Endothelial cell of umbilical vein (primary cell): ENCODE results near the gene SUFU. TPM values are rescaled to one million over a fixed set of nuclear protein-coding genes. Genes with fewer than 3 reads are reported as not detected.

Source experiments
- BruUV-seq: library from RNA; stranded (reverse); fragments of 400-500 nt; replicated peaks from 2 replicates; lab custom pipeline; 2021; lab: Mats Ljungman, UMichigan
- CTCF ChIA-PET: fragments of 300-600, 350-600 bp; sonication (Branson Sonifier 250); formaldehyde crosslinking; loops from one replicate; lab custom pipeline; 2021; ENCODE audit warnings: antibody characterized with exemption, inconsistent platforms; lab: Charles Lee
- POLR2A ChIA-PET: fragments of 300-600, 350-600 bp; sonication (Branson Sonifier 250); formaldehyde crosslinking; loops from one replicate; lab custom pipeline; 2021; ENCODE audit warnings: antibody characterized with exemption, inconsistent platforms; lab: Charles Lee
- DNase-seq: peaks from one replicate; pipeline ENCODE4 v3.0.0-alpha.2; 2011; ENCODE audit warnings: low read depth, low spot score
- FAIRE-seq: peaks from 2 replicates; lab custom pipeline; 2011; peaks lifted over from hg19 to GRCh38; lab: Jason Lieb, UNC
- H2AFZ ChIP-seq: 2 replicates; pipeline ENCODE4 v1.6.0; 2012; ENCODE audit warnings: low read depth, low read length, control low read depth, inconsistent platforms
- H3K27ac ChIP-seq: 2 replicates; pipeline ENCODE4 v1.5.1; 2011; ENCODE audit warnings: low read depth, mild to moderate bottlenecking, control low read depth, low read length, moderate library complexity; ENCODE audit not compliant: insufficient read depth
- H3K27me3 ChIP-seq, 2 experiments: 2 replicates each; pipeline versions ENCODE4 v1.6.0 to v1.6.1; 2011; ENCODE audit warnings: low read length in 2 of 2, mixed read lengths in 1 of 2; ENCODE audit not compliant: control insufficient read depth in 2 of 2, insufficient read depth in 2 of 2
- H3K36me3 ChIP-seq, 2 experiments: 2 replicates in 1 of 2; 3 replicates in 1 of 2; pipeline ENCODE4 v1.5.1; 2011; ENCODE audit warnings: low read length in 2 of 2, mild to moderate bottlenecking in 1 of 2, moderate library complexity in 1 of 2; ENCODE audit not compliant: control insufficient read depth in 2 of 2, insufficient read depth in 2 of 2; ENCODE audit errors: extremely low read depth in 1 of 2
- H3K4me1 ChIP-seq: 3 replicates; pipeline ENCODE4 v1.5.1; 2011; ENCODE audit warnings: mild to moderate bottlenecking, low read length; ENCODE audit not compliant: control insufficient read depth, insufficient read depth; ENCODE audit errors: extremely low read depth
- H3K4me2 ChIP-seq: 2 replicates; pipeline ENCODE4 v1.6.1; 2011; ENCODE audit warnings: low read length, control low read depth, mixed read lengths; ENCODE audit not compliant: insufficient read depth
- H3K4me3 ChIP-seq, 3 experiments: fragments of 200-600 bp in 1 of 3; sonication (generic), shearing (Covaris generic) in 1 of 3; replicated peaks in 1 of 3; 2 replicates each; pipeline ENCODE4 v1.5.1; 2011 to 2016; ENCODE audit warnings: control low read depth in 3 of 3, low read length in 3 of 3, mild to moderate bottlenecking in 2 of 3, inconsistent platforms in 1 of 3, low read depth in 1 of 3, moderate library complexity in 1 of 3; ENCODE audit not compliant: insufficient read depth in 1 of 3
- H3K79me2 ChIP-seq: 2 replicates; pipeline ENCODE4 v1.6.0; 2012; ENCODE audit warnings: low read length, inconsistent platforms; ENCODE audit not compliant: control insufficient read depth, insufficient read depth
- H3K9ac ChIP-seq: replicated peaks from 2 replicates; pipeline ENCODE3; 2011; ENCODE audit warnings: low read length, control low read depth; ENCODE audit not compliant: insufficient read depth; ENCODE audit errors: extremely low read depth
- H3K9me1 ChIP-seq: replicated peaks from 3 replicates; pipeline ENCODE4 v1.6.0; 2011; ENCODE audit warnings: mild to moderate bottlenecking, low read length; ENCODE audit not compliant: control insufficient read depth, insufficient read depth; ENCODE audit errors: extremely low read depth
- H3K9me3 ChIP-seq: replicated peaks from 2 replicates; pipeline ENCODE4 v1.5.1; 2012; ENCODE audit warnings: low read length, inconsistent platforms; ENCODE audit not compliant: control insufficient read depth, insufficient read depth
- H4K20me1 ChIP-seq: replicated peaks from 2 replicates; pipeline ENCODE3; 2011; ENCODE audit warnings: mild to moderate bottlenecking, low read length; ENCODE audit not compliant: control insufficient read depth, insufficient read depth; ENCODE audit errors: extremely low read depth
- CTCF ChIP-seq, 2 donors: IDR thresholded peaks; 1 replicate in 1 of 2; 2 replicates in 1 of 2; pipeline ENCODE4 v1.5.1; 2011; ENCODE audit warnings: low read length in 2 of 2, mild to moderate bottlenecking in 2 of 2, moderate library complexity in 2 of 2, control low read depth in 1 of 2, inconsistent platforms in 1 of 2, low read depth in 1 of 2; ENCODE audit not compliant: insufficient read depth in 1 of 2; ENCODE audit errors: extremely low read depth in 1 of 2
- EZH2 ChIP-seq: IDR thresholded peaks from 2 replicates; pipeline ENCODE4 v1.6.1; 2012; ENCODE audit warnings: borderline replicate concordance, low read depth, mild to moderate bottlenecking, moderate library complexity, low read length, inconsistent platforms; ENCODE audit not compliant: severe bottlenecking
- FOS ChIP-seq: IDR thresholded peaks from 2 replicates; pipeline ENCODE4 v1.6.1; 2011; ENCODE audit warnings: mild to moderate bottlenecking, low read length, moderate library complexity, borderline replicate concordance; ENCODE audit not compliant: insufficient read depth
- GATA2 ChIP-seq: IDR thresholded peaks from 2 replicates; pipeline ENCODE4 v1.7.0; 2011; ENCODE audit warnings: low read depth, mild to moderate bottlenecking, moderate library complexity, mixed read lengths, low read length; ENCODE audit not compliant: insufficient read length, insufficient read depth
- JUN ChIP-seq: IDR thresholded peaks from 2 replicates; pipeline ENCODE4 v1.6.1; 2011; ENCODE audit warnings: borderline replicate concordance, low read depth; ENCODE audit not compliant: insufficient read length, insufficient read depth
- MAX ChIP-seq: IDR thresholded peaks from 2 replicates; pipeline ENCODE4 v1.6.1; 2011; ENCODE audit not compliant: insufficient read depth, insufficient read length
- MYC ChIP-seq: IDR thresholded peaks from one replicate; pipeline ENCODE4 v1.6.1; 2011; ENCODE audit warnings: mild to moderate bottlenecking, low read depth, low read length
- POLR2A ChIP-seq: IDR thresholded peaks from 2 replicates; pipeline ENCODE4 v1.6.1; 2012; ENCODE audit warnings: low read depth, mild to moderate bottlenecking, control low read depth, low read length
- POLR2AphosphoS5 ChIP-seq: IDR thresholded peaks from 2 replicates; pipeline ENCODE4 v1.6.1; 2012; ENCODE audit warnings: low read depth, mild to moderate bottlenecking, control low read depth, low read length, moderate library complexity; ENCODE audit not compliant: insufficient read depth
- dilution Hi-C: fragments of 300-500 bp; cut with MboI; formaldehyde crosslinking; loops from one replicate; pipeline ENCODE4 v1.15.0; 2019; ENCODE audit warnings: low sequenced_read_pairs; ENCODE audit not compliant: extremely low pct_ligation_motif_present
- intact Hi-C: fragments of 100-400 bp; cut with micrococcal nuclease; formaldehyde crosslinking; loops from one replicate; pipeline ENCODE4 v1.10.0; 2022
- polyA plus RNA-seq, 4 experiments: library from polyadenylated mRNA; depleted of rRNA in 3 of 4; stranded (reverse) in 3 of 4; unstranded in 1 of 4; fragments of >200 nt; gene quantifications; 2 replicates each; pipeline versions ENCODE4 v1.2.1 to v1.2.3, GENCODE V29; 2011 to 2012; ENCODE audit warnings: missing spikeins in 1 of 4
- total RNA-seq: library from RNA; stranded (reverse); gene quantifications from 2 replicates; pipeline ENCODE4 v1.2.3, GENCODE V29; 2021

Gene SUFU
- total and polyA plus RNA-seq, 2 donors (not counting 3 experiments of a cell fraction or from before 2014, with no cell fraction given), result 10.1 to 16.3 TPM

- H3K79me2 ChIP-seq, result no peaks in the 10 kb centered on the region
- H4K20me1 ChIP-seq, result no peaks in the 10 kb centered on the region
- no peak overlapping the region for H2AFZ ChIP-seq
- H3K4me1 ChIP-seq, result no peaks in the 10 kb centered on the region
- intact Hi-C loops (no loop called here), dilution Hi-C loops (no loop called here)
- no peak overlapping the region for H3K4me3 ChIP-seq
- H3K27ac ChIP-seq, result no peak overlapping the region
- FAIRE-seq (peak; percentile 43), DNase-seq (no peak)
- H3K9me3 ChIP-seq, result no peaks in the 10 kb centered on the region
- H3K9ac ChIP-seq, result no peak overlapping the region
- H3K9me1 ChIP-seq, result no peaks in the 10 kb centered on the region
- H3K27me3 ChIP-seq, result no peaks in the 10 kb centered on the region
- POLR2A ChIA-PET, result interaction anchor here (1.0 kb wide), 1 partner anchor 43 kb away, joined by 5 read pairs; the partner anchor contains the start of gene CUEDC2
- H3K4me2 ChIP-seq, result no peak overlapping the region
- CTCF ChIA-PET, result no interaction called here
- H3K36me3 ChIP-seq, result peaks cover 0 to 13% of the 10 kb centered on the region in 2 experiments
- TF ChIP-seq EZH2, result no peak
- TF ChIP-seq GATA2, result no peak
- no peak for TF ChIP-seq MYC
- TF ChIP-seq JUN, result no peak
- TF ChIP-seq CTCF (IDR thresholded peaks at IDR 0.05; ENCODE audit: extremely low read depth in 1 of 2, insufficient read depth in 1 of 2, low read depth in 1 of 2, low read length in 2 of 2), result no peak
- no peak for TF ChIP-seq MAX
- no peak for TF ChIP-seq FOS
- no peak for TF ChIP-seq POLR2A
- no peak for TF ChIP-seq POLR2AphosphoS5
- no TSS peak for BruUV-seq
Measured at GRCh38 chr10:102475451-102476040, 28.2 kb upstream of the SUFU start.
